ENCODE data around the gene SLC50A1.

Gene SLC50A1

DNA sequence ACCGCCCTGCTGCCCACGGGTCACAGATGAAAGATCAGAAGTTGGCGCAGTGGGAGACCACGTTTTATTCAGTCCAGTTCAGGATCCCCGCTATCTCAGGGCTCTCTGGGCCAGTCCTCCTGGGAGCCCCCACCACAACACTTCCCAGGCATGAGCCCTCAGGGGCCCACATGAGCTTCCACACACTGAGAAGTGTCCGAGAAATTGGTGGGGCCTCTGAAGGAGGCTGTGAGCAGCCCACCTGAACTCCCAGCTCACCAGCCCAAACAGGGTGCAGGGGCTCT lies 50.1 kb downstream of the SLC50A1 start:
- DNase-seq = no peak

DNA sequence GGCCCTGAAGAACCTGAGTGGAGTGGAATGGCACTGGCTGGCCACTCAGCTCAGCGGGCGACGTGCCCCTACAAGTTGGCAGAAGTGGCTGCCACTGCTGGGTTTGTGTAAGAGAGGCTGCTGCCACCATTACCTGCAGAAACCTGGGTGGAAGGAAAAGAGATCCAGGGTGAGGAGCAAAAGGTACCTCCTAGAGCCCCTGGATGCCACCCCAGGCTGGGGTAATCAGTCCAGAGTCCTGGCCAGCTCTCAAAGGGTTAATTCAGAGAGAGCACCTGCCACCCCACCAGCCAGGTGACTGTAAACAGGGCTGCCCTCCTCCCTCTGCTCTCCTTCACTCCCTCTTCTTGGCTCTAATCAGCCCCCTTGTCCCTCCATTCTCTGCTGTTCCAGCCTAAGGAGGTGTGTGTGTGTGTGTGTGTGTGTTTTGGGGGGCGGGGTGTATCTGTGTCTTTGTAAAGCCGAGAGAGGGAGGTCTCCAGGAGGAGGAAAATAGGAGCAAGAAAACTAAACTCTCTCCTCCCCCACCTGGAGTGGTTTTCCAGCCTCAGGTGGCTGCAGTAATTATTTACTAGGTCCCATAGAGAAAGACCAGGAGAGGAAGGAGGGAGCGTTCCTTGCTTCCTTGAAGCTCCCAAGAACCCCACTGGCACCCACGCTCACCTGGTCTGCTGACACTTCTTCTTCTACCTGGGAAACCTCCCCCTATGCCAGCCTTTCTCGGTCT lies 50.6 kb downstream of the SLC50A1 start:
- DNase-seq = peak; percentile 45 to 70 (median 58)

DNA sequence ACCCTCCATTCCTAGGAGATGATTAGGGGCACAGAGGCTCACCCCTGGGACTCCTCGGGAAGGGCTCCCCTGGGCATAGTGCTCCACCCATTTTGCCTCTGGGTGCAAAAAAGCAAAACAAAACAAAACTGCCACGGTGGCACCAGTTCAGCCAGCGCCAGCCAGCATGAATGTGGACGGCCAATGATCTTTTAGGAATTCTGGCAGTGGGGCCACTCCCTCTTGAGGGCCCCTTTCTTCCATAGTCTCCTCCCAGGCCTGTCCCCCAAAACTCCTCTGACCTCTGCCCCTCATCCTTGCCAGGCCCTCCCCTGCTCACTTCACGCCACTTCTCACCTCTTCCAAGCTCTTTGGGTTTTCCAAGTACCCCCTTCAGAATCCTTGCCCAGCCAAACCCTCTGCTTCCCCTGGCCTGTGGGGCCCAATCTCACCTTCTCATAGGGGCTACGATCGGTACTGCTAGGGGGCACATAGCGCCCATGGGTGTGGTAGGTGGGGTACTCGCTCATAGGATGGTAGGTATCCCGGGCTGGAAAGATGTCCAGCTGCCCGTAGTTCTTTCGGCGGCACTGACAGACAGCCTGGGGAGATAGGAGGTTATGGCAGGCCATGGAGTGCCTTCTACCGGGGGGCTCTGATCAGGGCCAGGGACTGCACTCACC lies 51.3 kb downstream of the SLC50A1 start:
- no peak for DNase-seq

DNA sequence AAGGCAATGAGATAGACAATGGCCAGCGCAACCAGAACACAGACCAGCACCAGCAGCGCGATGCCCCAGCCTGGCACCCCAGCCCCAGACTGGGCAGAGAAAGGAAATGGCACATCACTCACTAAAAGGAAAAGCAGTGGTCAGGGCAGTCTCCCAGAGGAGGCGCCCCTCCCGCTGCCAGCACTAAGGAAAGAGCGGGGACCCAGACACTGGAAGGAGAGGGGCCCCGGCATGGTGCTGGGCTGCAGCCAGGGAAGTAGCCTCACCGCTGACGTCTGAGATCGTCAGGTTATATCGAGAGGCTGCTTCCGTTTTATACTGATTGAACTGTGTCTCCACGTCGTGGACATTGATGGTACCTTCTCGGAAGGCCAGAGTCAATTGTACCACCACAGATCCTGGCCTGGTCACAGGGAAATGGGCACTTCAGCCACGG lies 51.8 kb downstream of the SLC50A1 start:
- DNase-seq = no peak

DNA sequence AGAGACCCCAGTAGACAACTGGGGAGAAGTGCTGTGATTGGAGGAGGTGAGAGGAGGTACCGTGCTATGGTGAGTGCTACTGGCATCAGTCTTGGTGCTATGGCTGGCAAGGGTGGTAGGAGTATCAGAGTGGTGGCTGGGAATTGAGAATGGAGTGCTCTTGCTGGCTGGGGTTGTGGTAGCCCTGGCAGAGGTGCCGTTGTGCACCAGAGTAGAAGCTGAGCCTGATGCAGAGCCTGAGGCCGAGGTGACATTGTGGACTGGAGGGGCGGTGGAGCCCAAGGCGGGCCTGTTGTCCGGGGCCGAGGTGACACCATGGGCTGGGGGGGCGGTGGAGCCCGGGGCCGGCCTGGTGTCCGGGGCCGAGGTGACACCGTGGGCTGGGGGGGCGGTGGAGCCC lies 52.6 kb downstream of the SLC50A1 start:
- DNase-seq = no peak
